Smooth muscle cell (in vitro differentiated cells): ENCODE measurements around the gene BLOC1S3. TPM values are rescaled to one million over a fixed set of nuclear protein-coding genes. Genes with fewer than 3 reads are reported as not detected.

Experiments used
- DNase-seq: peaks from one replicate; lab custom pipeline; 2025; ENCODE audit not compliant: unreplicated experiment; lab: John Stamatoyannopoulos, UW
- H2AFZ ChIP-seq: fragments of 200-600 bp; sonication (generic); 2 replicates; pipeline ENCODE4 v1.6.0; 2016; ENCODE audit warnings: antibody characterized with exemption, low read depth, mild to moderate bottlenecking
- H3F3A ChIP-seq: fragments of 200-600 bp; sonication (generic); 2 replicates; pipeline ENCODE4 v1.6.0; 2017; ENCODE audit warnings: antibody characterized with exemption, low read depth
- H3K27ac ChIP-seq: fragments of 200-600 bp; sonication (generic); 2 replicates; pipeline ENCODE4 v1.5.1; 2016; ENCODE audit warnings: low read depth, mild to moderate bottlenecking
- H3K27me3 ChIP-seq: fragments of 200-600 bp; sonication (generic); 2 replicates; pipeline ENCODE4 v1.6.1; 2016; ENCODE audit warnings: low read depth, mild to moderate bottlenecking
- H3K36me3 ChIP-seq: fragments of 200-600 bp; sonication (generic); 2 replicates; pipeline ENCODE4 v1.5.1; 2016; ENCODE audit warnings: low read depth
- H3K4me1 ChIP-seq: fragments of 200-600 bp; sonication (generic); 2 replicates; pipeline ENCODE4 v1.5.1; 2016; ENCODE audit warnings: low read depth
- H3K4me2 ChIP-seq: fragments of 200-600 bp; sonication (generic); 2 replicates; pipeline ENCODE4 v1.6.0; 2016; ENCODE audit warnings: mild to moderate bottlenecking
- H3K4me3 ChIP-seq: fragments of 200-600 bp; sonication (generic); 2 replicates; pipeline ENCODE4 v1.5.1; 2016; ENCODE audit warnings: mild to moderate bottlenecking
- H3K79me2 ChIP-seq: fragments of 200-600 bp; sonication (generic); 2 replicates; pipeline ENCODE4 v1.6.0; 2016; ENCODE audit warnings: low read depth, mild to moderate bottlenecking
- H3K9ac ChIP-seq: fragments of 200-600 bp; sonication (generic); 2 replicates; pipeline ENCODE4 v1.6.0; 2016; ENCODE audit warnings: low read depth
- H3K9me3 ChIP-seq: fragments of 200-600 bp; sonication (generic); replicated peaks from 2 replicates; pipeline ENCODE4 v1.5.1; 2016; ENCODE audit warnings: low read depth
- H4K20me1 ChIP-seq: fragments of 200-600 bp; sonication (generic); 2 replicates; pipeline ENCODE4 v1.6.0; 2016; ENCODE audit warnings: low read depth
- CTCF ChIP-seq: fragments of 200-600 bp; sonication (generic); IDR thresholded peaks from 2 replicates; pipeline ENCODE4 v1.5.1; 2017; ENCODE audit warnings: borderline replicate concordance, mild to moderate bottlenecking, antibody characterized with exemption; ENCODE audit not compliant: insufficient read depth, poor library complexity, severe bottlenecking
- WGBS: methylation state at CpG from one replicate; pipeline ENCODE4 v1.1.7; 2016; ENCODE audit warnings: low lambda C conversion rate; 5-methylcytosine and 5-hydroxymethylcytosine counted together
- polyA plus RNA-seq: library from polyadenylated mRNA; unstranded; fragments of >200 nt; fragmentation: Nextera tagmentation; extraction: Ambion mirVana; gene quantifications from 2 replicates; pipeline ENCODE4 v1.2.1, GENCODE V29; 2016
- total RNA-seq: library from RNA; depleted of rRNA; stranded (reverse); fragments of >200 nt; gene quantifications from 2 replicates; pipeline ENCODE4 v1.2.3, GENCODE V29; 2014

BLOC1S3 gene
- total and polyA plus RNA-seq, 2 experiments from 2014 or later: 3.5 to 7.7 TPM

- no peaks in the 10 kb centered on the region for H3F3A ChIP-seq
- peak overlapping the region; percentile 27 for H3K4me3 ChIP-seq
- H3K4me1 ChIP-seq: peaks cover 10% of the 10 kb centered on the region
- no peak overlapping the region for H3K27ac ChIP-seq
- 34% methylated on average over 19 of the region's 19 CpGs for WGBS
- H4K20me1 ChIP-seq: peaks cover 13% of the 10 kb centered on the region
- no peak for DNase-seq
- peak overlapping the region; percentile 79 for H3K4me2 ChIP-seq
- H3K9me3 ChIP-seq: no peaks in the 10 kb centered on the region
- peaks cover 29% of the 10 kb centered on the region for H3K27me3 ChIP-seq
- no peak overlapping the region for H3K9ac ChIP-seq
- no peaks in the 10 kb centered on the region for H3K36me3 ChIP-seq
- TF ChIP-seq CTCF: no peak
- no peaks in the 10 kb centered on the region for H3K79me2 ChIP-seq
- H2AFZ ChIP-seq: no peak overlapping the region
These were observed 24.3 kb upstream of the BLOC1S3 start for GRCh38 chr19:45154064-45154827.

DNA sequence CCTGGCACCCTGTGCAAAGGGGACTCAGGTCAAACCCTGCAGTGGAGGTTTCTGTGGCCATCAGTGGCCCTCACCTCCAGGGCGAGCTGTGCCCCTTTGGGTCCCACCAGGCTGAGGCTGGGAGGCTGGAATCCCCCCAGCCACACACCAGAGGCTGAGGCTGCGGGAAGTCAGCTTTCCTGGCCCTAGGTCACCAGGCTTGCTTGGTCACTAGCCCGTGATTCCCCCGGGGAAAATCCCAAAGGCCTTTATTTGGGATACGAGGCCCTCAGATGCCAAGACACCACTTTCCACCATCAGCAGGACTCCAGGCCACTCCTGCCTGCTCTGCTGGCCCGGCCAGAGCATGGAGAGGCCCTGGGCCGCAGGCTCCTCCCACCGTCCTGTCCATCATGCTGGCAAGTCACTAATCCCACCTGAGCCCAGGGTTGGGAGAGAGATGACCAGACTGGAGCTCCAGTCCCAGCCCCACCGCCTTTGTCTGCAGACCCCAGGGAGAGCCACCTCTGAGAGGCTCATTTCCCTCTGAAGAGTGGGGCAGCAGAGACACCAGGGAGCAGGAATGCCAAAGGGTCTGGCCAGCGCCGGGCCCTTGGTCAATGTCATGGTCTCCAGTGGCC lies 22.5 kb upstream of the BLOC1S3 start:
- WGBS: 85% methylated on average over 11 of the region's 11 CpGs
- no peak overlapping the region for H3K4me3 ChIP-seq
- TF ChIP-seq CTCF: no peak
- H2AFZ ChIP-seq: no peak overlapping the region
- no peaks in the 10 kb centered on the region for H3K79me2 ChIP-seq
- peaks cover 13% of the 10 kb centered on the region for H4K20me1 ChIP-seq
- H3K27me3 ChIP-seq: peaks cover 29% of the 10 kb centered on the region
- no peak overlapping the region for H3K27ac ChIP-seq
- H3F3A ChIP-seq: no peaks in the 10 kb centered on the region
- H3K9ac ChIP-seq: no peak overlapping the region
- H3K4me2 ChIP-seq: no peak overlapping the region
- peaks cover 10% of the 10 kb centered on the region for H3K4me1 ChIP-seq
- DNase-seq: no peak
- H3K9me3 ChIP-seq: no peaks in the 10 kb centered on the region
- no peaks in the 10 kb centered on the region for H3K36me3 ChIP-seq

- Histone ChIP-seq H3K79me2 (no peaks in the 10 kb centered on the region), H2AFZ (no peak overlapping the region), H4K20me1 (peaks cover 13% of the 10 kb centered on the region), H3K27ac (no peak overlapping the region), H3K4me3 (no peak overlapping the region), H3K36me3 (no peaks in the 10 kb centered on the region), H3K4me2 (no peak overlapping the region), H3K9me3 (no peaks in the 10 kb centered on the region), H3K4me1 (peaks cover 10% of the 10 kb centered on the region), H3K27me3 (peaks cover 22% of the 10 kb centered on the region), H3F3A (no peaks in the 10 kb centered on the region), H3K9ac (no peak overlapping the region)
- DNase-seq: no peak
- TF ChIP-seq CTCF: no peak
- 71% methylated on average over 11 of the region's 11 CpGs for WGBS
These were observed 21.8 kb upstream of the BLOC1S3 start for GRCh38 chr19:45156751-45157150.
